K562 treated with DMSO at 1 percent for 24 hours (cell line): ENCODE results near the gene UGT1A9. TPM values are rescaled to one million over a fixed set of nuclear protein-coding genes. Genes with fewer than 3 reads are reported as not detected.

ENCODE experiments used
- total RNA-seq: library from RNA; unstranded; fragments of 300-600 nt; gene quantifications from 2 replicates; pipeline ENCODE4 v1.2.3, GENCODE V29; 2022; ENCODE audit warnings: low read depth; ENCODE audit not compliant: insufficient read depth

Gene UGT1A9
- total RNA-seq, result not detected in 2 replicates

DNA sequence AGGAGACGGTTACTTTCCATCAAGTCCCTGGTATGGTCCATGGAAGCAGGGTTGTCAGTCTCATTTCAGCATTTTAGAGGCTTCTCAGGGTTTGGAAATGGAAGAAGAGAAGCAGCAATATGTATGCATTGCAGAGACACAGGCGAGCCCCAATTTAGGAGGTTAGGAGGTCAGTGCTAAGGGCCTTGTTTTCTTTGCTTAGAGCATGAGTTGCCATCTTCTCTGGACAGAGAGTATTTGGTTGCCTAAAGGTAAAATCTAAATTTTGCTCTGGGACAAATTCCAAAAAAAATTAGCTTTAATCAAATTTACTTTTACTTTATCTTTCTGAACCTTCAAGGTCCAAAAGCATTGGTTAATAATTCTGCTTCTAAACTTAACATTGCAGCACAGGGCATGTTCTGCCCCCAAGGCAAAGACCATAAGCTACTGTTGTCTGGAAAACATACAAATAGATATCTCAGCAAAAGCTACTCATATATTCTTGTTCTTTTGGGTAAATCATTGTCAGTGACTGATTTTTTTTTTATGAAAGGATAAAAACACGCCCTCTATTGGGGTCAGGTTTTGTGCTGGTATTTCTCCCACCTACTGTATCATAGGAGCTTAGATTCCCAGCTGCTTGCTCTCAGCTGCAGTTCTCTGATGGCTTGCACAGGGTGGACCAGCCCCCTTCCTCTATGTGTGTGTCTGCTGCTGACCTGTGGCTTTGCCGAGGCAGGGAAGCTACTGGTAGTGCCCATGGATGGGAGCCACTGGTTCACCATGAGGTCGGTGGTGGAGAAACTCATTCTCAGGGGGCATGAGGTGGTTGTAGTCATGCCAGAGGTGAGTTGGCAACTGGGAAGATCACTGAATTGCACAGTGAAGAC lies at the start of gene UGT1A9:
Gene UGT1A9 (plus strand): TSS at position 609 of the 872 bp plus-strand sequence. CDS start 37 bp downstream, at position 646.

GRCh38 chr2:233636306-233636705 lies 35.4 kb upstream of the UGT1A9 start, which contains the start of gene UGT1A10:
Gene UGT1A10, plus strand, starts transcription at chr2:233636448. Its CDS starts 75 bp downstream, at chr2:233636523.

GRCh38 chr2:233681521-233682099 lies 9.9 kb downstream of the UGT1A9 start, which contains the start of gene UGT1A7:
Gene UGT1A7, plus strand, starts transcription at chr2:233681901. Its CDS starts 37 bp downstream, at chr2:233681938.

DNA sequence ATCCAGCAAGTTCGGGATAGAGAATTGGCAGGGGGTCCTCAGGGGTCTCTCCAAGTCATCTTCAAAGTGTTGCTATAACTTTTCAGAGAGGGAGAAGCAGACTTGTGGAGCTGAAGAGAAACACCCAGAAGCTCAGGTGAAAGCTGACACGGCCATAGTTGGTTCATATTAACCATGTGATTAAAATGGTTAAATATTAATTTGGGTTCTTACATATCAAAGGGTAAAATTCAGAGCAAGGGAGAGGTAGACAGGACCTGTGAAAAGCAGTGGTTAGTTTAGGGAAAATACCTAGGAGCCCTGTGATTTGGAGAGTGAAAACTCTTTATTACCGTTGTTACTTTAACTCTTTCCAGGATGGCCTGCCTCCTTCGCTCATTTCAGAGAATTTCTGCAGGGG lies 20.9 kb downstream of the UGT1A9 start, which contains the start of gene UGT1A6:
Gene UGT1A6 (plus strand): TSS at position 243 of the 400 bp plus-strand sequence. CDS start 115 bp downstream, at position 358.

GRCh38 chr2:233712611-233713261 lies 41.0 kb downstream of the UGT1A9 start, which contains the start of gene UGT1A5:
Gene UGT1A5, plus strand, starts transcription at chr2:233712907. Its CDS starts 85 bp downstream, at chr2:233712992.

DNA sequence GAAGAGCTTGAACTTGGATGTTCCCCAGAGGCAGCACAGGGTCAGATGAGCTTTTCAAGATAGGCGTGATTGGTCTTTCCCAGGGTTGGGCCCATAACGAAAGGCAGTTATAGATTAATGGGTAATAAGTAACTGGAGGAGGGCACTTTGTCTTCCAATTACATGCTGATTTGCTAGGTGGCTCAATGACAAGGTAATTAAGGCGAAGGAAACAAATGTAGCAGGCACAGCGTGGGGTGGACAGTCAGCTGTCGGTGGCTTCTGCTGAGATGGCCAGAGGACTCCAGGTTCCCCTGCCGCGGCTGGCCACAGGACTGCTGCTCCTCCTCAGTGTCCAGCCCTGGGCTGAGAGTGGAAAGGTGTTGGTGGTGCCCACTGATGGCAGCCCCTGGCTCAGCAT lies 46.9 kb downstream of the UGT1A9 start, which contains the start of gene UGT1A4:
Gene UGT1A4 (plus strand): TSS at position 185 of the 400 bp plus-strand sequence. CDS start 85 bp downstream, at position 270.

GRCh38 chr2:233728723-233729301 lies 57.1 kb downstream of the UGT1A9 start, which contains the start of gene UGT1A3:
Gene UGT1A3, plus strand, starts transcription at chr2:233729042. Its CDS starts 85 bp downstream, at chr2:233729127.

DNA sequence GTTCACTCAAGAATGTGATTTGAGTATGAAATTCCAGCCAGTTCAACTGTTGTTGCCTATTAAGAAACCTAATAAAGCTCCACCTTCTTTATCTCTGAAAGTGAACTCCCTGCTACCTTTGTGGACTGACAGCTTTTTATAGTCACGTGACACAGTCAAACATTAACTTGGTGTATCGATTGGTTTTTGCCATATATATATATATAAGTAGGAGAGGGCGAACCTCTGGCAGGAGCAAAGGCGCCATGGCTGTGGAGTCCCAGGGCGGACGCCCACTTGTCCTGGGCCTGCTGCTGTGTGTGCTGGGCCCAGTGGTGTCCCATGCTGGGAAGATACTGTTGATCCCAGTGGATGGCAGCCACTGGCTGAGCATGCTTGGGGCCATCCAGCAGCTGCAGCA lies 88.3 kb downstream of the UGT1A9 start, which contains the start of gene UGT1A1:
Gene UGT1A1 (plus strand): TSS at position 228 of the 400 bp plus-strand sequence. CDS start 18 bp downstream, at position 246.

GRCh38 chr2:233778030-233778429 lies 106.3 kb downstream of the UGT1A9 start, which contains the start of gene MROH2A:
Gene MROH2A, plus strand, starts transcription at chr2:233778330. Its CDS starts 1,029 bp downstream, at chr2:233779359.

Other genes with a start within 250 kb of the UGT1A9 start
- 13.7 and 17.3 TPM in 2 replicates for gene USP40, start 105.1 kb upstream of the UGT1A9 start, total RNA-seq
- not detected in 2 replicates for gene UGT1A8, start 54.3 kb upstream of the UGT1A9 start, total RNA-seq
- gene UGT1A10, start 35.5 kb upstream of the UGT1A9 start, total RNA-seq, result not detected in 2 replicates
- not detected in 2 replicates for gene UGT1A7, start 10.0 kb downstream of the UGT1A9 start, total RNA-seq
- not detected in 2 replicates for gene UGT1A6, start 21.0 kb downstream of the UGT1A9 start, total RNA-seq
- not detected in 2 replicates for gene UGT1A5, start 41.0 kb downstream of the UGT1A9 start, total RNA-seq
- not detected in 2 replicates for gene UGT1A4, start 46.8 kb downstream of the UGT1A9 start, total RNA-seq
- gene UGT1A3, start 57.1 kb downstream of the UGT1A9 start, total RNA-seq, result not detected in 2 replicates
- not detected in 2 replicates for gene UGT1A1, start 88.4 kb downstream of the UGT1A9 start, total RNA-seq
- gene MROH2A, start 106.4 kb downstream of the UGT1A9 start, total RNA-seq, result not detected in 2 replicates
- gene HJURP, start 182.6 kb downstream of the UGT1A9 start, total RNA-seq, result 24.2 and 24.7 TPM in 2 replicates
- gene TRPM8, start 245.5 kb downstream of the UGT1A9 start, total RNA-seq, result not detected in 2 replicates